GM19193 (cell line): ENCODE results near the gene SEMA3G.

ENCODE experiments used
- POLR2A ChIP-seq: IDR thresholded peaks from 4 replicates; pipeline ENCODE4 v1.6.1; 2011; ENCODE audit not compliant: insufficient read depth, insufficient read length; ENCODE audit errors: extremely low read depth

SEMA3G gene

DNA sequence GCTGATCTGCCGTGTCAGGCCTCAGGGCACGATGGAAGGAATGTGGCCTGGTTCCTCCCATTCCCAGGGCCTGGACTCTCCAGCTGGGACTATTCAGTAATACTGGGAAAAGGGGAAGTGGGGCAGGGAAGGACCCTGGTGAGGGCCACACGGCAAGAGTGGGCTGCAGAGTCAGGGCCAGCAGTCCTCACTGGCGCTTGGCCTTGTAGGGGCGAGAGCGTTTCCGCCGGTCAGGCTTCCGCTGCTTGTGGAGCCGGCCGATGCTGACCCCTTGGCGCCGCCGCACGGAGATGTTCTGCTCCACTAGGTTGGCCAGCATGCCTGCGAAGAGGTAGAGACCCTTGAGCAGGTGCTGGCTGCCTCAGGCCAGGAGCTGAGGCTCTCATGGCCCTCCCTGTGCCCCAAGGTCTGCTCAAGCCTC is 42.8 kb downstream of the SEMA3G start:
- TF ChIP-seq POLR2A = no peak

DNA sequence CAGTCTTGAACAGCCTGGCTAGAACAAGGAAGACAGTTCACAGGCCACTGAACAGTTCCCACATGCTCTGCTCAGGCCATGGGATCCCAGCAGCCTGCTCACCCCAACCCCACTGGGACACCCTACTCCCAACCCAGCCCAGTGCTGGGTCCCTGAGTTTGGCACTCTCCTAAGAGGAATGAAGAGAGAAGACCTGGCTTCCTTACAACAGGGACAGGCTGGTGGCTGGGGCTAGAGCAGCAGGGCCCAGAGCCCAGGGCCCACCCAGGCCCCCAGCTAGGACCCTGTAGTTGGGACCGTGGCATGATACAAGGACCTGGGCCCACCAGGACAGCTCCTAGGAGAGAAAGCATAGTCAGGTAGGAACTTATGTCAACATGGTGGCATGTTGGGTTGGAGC is 43.4 kb downstream of the SEMA3G start:
- no peak for TF ChIP-seq POLR2A

DNA sequence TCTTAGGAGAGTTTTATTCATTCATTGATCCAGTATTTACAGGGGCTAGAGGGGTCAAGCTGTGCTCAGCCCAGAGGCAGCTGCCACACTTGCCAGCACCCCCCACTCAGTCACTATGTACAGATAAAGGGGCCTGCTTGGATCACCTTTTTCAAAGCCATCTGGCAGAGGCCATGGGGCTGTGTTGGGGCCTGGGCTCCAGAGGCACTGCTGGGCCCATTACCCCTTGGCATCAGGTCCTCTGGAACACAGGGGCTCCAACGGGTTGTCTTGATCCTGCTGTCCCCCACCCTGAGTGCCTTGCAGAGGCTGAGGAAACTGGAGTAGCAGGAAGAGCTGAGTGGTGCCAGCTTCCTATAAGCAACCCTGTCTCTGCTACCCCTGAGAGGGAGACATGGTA is 43.9 kb downstream of the SEMA3G start:
- TF ChIP-seq POLR2A = no peak

DNA sequence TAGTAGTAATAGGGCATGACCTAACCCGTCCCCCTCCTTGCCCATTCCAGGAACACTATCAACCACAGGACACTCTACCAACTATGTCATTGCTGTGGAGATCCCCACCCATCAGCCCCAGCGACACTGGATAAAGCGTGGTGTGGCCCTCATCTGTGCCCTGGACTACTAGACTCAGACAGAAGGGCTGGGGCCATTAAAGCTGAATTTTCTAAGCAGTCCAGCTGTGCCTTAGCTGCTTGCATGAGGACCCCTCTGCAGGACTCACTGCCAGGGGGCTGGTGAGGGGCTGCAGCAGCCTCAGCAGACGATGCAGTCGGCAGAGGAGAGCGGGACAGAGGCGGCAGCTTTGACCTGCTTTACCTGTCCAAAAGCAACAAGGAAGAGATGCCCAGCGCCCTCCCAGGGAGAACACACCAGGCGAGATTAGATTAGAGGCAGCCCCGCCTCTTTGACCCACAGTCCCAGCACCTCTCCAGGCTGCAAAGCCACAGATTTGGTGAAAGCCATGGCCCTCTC is 44.6 kb downstream of the SEMA3G start:
- no peak for TF ChIP-seq POLR2A

DNA sequence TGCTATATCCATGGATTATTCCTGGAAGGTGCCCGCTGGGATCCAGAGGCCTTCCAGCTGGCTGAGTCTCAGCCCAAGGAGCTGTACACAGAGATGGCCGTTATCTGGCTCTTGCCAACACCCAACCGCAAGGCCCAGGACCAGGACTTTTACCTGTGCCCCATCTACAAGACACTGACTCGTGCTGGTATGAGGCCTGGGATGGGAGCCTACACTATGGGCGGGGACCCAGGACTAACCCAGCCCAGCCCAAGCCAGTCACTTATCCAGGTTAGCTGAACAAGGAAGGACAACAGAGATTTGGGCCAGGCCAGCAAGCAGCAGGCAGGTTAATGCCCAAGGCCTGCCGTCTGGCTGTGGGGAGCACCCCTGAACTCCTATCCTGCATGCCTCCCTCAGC is 45.3 kb downstream of the SEMA3G start:
- TF ChIP-seq POLR2A = no peak

DNA sequence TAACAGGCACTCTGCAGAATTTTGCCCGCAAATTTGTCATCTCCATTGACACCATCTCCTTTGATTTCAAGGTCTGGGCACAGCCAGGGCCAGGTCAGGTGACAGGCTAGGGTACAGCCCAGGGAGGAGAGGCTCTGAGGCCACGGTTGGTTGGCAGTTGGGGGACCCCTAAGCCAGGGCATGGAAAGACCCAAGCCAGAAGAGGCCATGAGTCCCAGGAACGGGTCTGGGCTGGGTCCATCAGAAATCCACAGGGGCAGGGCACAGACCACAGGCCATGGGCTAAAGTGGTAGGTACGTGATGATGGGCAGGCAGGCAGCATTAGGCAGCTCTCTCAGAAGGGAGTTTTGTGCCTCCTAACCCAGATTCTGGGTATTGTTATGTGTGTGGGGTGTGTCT is 45.8 kb downstream of the SEMA3G start:
- no peak for TF ChIP-seq POLR2A

DNA sequence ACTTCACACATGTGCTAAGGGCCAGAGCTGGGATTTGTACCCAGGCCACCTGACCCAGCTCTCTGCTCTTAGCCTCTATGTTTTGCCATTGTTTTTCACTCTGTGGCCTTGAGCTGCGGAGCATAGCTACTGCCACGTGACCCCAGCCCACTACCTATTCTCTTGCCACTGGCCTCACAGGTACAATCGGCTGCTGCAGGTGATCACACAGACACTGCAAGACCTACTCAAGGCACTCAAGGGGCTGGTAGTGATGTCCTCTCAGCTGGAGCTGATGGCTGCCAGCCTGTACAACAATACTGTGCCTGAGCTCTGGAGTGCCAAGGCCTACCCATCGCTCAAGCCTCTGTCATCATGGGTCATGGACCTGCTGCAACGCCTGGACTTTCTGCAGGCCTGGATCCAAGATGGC is 46.2 kb downstream of the SEMA3G start:
- TF ChIP-seq POLR2A = no peak

DNA sequence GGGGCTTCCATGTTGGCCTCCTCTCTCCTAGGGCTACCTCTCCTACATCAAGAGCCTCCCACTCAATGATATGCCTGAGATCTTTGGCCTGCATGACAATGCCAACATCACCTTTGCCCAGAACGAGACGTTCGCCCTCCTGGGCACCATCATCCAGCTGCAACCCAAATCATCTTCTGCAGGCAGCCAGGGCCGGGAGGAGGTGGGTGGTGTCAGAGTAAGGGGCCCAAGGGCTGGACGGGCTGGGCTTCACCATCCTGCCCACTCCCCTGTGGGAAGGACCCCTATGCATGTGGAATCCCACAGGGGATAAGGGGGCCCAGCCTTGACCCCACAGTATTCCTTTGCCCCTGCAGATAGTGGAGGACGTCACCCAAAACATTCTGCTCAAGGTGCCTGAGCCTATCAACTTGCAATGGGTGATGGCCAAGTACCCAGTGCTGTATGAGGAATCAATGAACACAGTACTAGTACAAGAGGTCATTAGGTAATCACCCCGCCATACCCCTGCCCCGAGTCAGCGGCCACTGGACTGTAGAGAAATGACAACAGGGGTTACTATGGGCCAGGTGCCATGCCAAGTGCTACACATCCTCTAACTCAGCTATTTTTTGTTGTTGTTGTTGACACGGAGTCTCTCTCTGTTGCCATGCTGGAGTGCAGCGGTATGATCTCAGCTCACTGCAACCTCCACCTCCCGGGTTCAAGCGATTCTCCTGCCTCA is 47.1 kb downstream of the SEMA3G start:
- TF ChIP-seq POLR2A = no peak

DNA sequence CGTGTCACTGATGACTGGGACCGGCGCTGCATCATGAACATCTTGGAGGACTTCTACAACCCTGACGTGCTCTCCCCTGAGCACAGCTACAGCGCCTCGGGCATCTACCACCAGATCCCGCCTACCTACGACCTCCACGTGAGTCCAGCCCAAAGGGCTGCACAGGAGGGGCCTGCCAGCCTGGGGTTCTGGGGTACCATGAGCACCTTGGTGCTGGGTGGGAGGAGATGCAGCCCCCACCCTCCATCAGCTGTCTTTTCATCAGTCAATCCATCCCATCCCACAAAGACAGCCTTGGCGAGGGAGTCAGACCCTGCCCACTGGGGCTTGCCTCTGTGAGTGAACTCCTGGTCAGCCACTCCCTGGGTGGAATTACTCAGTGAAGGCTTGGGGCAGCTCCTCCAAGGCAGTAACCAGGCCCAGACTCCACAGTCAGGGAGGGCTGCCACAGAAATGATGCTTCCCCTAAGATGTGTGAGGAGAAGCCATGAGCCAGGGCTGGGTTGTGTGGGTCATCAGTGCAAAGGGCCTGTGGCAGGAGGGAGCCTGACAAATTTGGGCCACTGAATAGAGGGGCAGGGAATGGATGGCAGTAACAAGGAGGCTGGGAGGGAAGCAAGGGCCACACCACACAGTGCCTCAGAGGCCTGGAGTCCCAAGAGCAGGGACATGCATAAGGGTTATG is 47.9 kb downstream of the SEMA3G start:
- TF ChIP-seq POLR2A = no peak

DNA sequence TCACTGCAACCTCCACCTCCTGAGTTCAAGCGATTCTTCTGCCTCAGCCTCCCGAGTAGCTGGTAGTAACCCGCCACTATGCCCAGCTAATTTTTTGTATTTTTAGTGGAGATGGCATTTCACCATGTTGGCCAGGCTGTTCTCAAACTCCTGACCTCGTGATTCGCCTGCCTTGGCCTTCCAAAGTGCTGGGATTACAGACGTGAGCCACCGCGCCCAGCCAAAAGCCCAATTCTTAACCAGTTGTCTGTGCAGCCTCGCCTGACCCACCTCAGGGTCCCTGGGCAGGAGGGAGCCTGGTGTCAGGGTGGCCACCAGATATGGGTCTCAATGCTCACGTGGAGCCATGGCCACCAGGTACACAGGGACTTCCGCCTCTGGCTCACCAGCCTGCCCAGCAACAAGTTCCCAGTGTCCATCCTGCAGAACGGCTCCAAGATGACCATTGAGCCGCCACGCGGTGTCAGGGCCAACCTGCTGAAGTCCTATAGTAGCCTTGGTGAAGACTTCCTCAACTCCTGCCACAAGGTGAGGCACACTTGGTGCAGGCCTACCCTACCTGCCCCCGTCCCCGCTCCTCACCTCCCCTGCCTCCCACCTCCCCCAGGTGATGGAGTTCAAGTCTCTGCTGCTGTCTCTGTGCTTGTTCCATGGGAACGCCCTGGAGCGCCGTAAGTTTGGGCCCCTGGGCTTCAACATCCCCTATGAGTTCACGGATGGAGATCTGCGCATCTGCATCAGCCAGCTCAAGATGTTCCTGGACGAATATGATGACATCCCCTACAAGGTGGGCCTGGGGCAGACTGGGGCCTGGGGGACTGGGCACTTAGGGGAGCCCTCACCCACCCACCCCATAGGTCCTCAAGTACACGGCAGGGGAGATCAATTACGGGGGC is 48.6 kb downstream of the SEMA3G start:
- no peak for TF ChIP-seq POLR2A

DNA sequence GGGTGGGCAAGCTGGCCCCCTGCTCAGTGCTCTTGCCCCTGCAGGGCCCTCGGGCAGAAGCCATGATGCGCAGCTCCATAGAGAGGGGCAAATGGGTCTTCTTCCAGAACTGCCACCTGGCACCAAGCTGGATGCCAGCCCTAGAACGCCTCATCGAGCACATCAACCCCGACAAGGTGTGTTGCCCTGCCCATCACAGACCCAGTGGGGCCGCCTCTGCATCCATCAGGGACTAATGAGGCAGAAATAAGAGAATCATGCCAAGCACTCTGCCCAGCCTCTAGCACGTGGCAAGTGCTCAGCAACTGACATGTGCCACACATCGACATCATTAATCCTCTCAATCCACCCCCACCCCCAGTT is 49.4 kb downstream of the SEMA3G start:
- no peak for TF ChIP-seq POLR2A

DNA sequence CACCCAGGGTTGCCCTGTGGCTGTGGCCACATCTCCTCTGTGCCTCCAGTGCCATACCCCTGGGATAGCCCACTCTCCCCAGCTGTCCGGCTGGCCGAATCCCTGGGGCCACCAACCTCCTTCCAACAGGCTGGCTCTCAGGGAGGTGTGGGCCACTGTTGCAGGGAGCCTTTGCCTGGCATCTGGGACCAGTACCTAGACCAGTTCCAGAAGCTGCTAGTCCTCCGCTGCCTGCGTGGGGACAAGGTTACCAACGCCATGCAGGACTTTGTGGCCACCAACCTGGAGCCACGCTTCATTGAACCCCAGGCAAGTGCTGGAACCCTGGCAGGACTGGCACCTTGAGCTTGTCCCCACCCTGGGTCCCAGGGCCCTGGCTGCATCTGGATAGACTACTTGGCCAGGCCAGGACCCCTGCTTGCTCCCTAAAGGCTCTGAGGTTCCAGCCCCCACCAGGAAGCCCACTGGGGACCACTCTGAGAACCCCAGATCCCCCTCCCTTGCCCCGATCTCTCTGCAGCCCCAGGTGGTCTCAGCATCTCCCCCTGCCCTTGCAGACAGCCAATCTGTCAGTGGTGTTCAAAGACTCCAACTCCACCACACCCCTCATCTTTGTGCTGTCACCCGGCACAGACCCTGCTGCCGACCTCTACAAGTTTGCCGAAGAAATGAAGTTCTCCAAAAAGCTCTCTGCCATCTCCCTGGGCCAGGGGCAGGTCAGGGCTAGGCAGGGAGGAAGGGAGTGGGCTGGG is 50.0 kb downstream of the SEMA3G start:
- TF ChIP-seq POLR2A = no peak

DNA sequence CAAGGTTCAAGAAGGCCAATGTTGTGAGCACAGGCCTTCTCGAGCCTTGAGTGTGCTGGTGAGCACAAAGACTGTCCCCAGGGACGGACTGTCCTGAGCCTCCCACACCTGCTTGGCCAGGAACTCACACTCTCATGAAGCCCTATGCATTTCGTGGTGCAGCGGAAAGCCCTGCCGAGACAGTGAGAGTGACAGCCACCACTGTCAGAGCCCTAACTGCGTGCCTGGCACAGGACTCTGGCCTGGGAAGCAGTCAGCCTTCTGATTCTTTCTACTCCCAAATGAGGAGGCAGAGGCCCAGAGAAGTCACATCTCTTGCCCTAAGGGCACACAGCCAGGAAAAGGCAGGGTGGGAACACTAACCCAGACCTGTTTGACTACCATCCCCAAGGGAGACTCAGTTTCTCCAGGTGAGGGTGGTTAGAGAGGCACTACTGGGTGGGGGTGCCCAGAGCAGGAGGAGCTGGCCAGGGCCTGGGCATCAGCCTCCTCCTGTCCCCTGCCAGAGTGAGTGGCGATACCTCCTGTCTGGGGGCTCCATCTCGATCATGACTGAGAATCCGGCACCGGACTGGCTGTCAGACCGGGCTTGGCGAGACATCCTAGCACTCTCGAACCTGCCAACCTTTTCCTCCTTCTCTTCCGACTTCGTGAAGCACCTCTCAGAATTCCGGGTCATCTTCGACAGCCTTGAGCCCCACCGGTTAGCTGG is 50.8 kb downstream of the SEMA3G start:
- TF ChIP-seq POLR2A = no peak
